ENCODE data around the gene IL6R.
"Not testable (repeated sequence)": the region's sequence is repeated elsewhere in the genome, so short reads cannot be mapped to it uniquely, and the experiment has no call there.

Gene IL6R

GRCh38 chr1:154404984-154405746, at the start of gene IL6R:
Gene IL6R (plus strand): TSS chr1:154405343. CDS start chr1:154405630, 287 bp downstream.
- DNase-seq = peak; percentile 70

DNA sequence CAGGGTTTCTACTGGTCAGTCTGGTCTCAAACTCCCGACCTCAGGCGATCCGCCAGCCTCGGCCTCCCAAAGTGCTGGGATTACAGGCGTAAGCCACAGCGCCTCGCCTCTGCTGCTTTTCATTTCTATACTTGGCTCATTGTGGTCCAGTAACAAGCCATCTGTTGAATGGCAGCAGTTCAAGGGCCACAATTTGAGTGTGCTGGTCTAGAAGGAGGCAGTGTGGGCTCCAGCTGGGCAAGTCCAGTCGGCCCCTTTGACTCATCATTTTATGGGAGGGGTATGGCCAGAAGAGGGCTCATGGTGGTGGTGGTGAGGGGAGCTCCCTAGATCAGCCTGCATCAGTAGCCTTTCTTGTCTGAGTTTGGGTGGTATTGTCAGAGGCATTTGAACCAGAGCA, 46.6 kb upstream of the IL6R start:
- no peak for DNase-seq

DNA sequence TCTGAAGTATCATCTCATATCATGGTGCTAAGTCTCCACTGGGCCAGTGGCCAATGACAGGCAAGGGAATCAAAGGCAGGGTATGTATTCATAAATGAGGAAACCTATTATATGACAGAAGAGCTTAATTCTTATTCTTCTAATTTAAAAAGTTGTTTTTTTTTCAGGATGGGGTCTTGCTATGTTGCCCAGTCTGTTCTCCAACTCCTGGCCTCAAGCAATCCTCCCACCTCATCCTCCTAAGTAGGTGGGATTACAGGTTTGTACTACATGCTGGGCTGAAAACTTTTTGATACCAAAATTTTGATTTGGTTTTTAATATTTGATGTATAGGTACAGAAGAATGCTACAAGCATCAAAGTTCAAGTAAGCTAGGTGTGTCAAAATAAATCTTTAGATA, 44.9 kb upstream of the IL6R start:
- no peak for DNase-seq

- DNase-seq = not testable (repeated sequence)
These were observed 44.3 kb upstream of the IL6R start for GRCh38 chr1:154360881-154361280.

GRCh38 chr1:154361357-154361756, 43.8 kb upstream of the IL6R start:
- no peak for DNase-seq

GRCh38 chr1:154371436-154371835, 33.7 kb upstream of the IL6R start:
- no peak for DNase-seq

- DNase-seq = not testable (repeated sequence)
These were observed 31.3 kb upstream of the IL6R start for GRCh38 chr1:154373777-154374357.

- DNase-seq = no peak
These were observed 25.8 kb upstream of the IL6R start for GRCh38 chr1:154379301-154379700.

- no peak for DNase-seq
These were observed 20.3 kb upstream of the IL6R start for GRCh38 chr1:154384650-154385489.

DNA sequence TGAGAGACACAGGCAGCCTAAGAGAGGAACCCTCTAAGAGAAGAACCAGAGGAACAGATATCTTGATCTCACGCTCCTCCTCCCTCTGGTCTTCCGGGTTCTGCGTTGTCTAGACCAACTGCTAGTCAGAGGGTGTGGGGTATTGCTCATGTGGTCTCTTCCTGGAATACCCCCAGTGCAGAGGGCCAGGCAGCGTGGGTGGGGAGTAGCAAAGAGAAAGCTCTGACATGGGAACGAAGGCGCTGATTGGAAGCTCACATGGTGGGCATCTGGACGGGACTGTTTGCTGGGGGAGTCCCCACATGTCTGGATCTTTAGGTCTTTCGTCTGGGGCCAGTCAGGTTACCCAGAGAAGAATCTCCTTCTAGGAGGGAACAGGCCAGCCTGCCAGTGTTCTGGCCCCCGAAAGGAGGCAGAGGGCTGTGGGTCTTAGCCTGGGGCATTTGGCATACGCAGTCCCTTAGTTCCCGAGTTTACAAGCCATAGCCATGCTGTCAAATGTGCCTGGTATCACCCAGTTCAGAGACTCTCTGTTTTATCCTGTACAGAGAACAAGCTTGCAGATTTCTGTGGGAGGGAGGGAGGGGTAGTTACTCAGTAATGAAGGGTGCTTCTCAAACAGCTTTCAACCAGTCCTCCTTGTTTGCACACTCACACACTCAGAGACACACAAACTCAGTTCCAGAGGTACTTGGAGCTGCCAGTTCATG, 18.3 kb upstream of the IL6R start:
- peak; percentile 83 for DNase-seq

DNA sequence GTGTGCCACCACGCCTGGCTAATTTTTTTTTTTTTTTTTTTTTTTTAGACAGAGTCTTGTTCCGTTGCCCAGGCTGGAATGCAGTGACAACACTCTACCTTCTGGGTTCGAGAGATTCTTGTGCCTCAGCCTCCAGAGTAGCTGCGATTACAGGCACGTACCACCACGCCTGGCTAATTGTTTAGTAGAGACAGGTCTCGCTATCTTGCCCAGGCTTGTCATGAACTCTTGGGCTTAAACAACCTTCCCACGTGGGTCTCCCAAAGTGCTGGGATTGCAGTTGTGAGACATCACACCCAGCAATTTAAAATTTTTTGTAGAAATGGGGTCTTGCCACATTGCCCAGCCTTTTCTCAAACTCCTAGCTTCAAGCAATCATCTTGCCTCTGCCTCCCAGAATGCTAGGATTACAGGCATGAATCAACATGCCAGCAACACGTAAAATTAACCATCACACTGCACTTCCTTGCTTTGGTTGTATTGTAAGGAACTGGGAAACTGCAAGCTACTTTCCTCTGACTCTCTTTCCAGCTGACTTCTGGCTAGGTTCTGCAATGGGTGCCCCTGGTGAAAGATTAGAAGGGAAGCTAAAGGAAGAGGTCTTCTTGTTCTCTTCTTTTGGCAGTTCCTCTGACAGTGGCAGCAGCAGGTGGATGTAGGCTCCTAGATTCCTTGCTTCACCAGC, 13.9 kb upstream of the IL6R start:
- no peak for DNase-seq

- no peak for DNase-seq
These were observed 7.0 kb upstream of the IL6R start for GRCh38 chr1:154398141-154398540.

GRCh38 chr1:154398678-154399077, 6.5 kb upstream of the IL6R start:
- DNase-seq = no peak

DNA sequence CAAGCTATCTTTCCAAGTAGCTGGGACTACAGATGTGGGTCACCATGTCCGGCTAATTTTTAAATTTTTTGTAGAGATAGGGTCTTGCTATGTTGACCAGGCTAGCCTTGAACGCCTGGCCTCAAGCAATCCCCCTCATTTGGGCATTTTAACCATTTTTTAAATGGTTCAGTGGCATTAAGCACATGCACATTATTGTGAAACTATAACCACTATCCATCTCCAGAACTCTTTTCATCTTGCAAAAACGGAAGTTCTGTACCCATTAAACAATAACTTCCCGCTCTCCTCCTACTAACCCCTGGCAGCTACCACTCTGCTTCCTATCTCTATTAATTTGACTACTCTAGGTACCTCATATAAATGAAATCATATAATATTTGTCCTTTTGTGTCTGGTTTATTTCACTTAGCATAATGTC, 4.8 kb upstream of the IL6R start:
- no peak for DNase-seq

DNA sequence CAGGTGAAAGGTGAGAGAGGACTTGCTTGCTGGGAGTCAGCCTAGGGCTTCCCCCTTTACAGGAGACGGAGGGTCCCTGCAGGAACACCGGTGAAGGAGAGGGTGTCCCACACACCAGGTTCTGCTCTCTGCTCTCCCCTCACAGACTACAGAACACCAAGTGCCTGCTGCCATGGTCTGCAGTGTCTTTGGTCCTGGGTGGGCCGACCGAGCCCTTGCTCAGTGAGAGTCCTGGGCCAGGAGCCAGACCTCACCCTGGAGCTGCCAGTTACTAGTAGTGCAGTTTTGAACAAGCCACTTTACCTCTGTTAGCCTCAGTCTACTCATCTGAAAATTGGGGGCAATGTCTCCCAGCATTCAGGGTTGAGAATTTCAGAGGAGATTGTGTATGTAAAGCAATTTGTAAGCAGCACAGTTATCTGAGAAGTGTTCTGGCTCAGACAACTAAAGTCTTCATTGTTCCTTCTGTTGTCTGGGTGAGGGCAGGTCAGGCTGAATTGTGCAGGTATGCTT, 2.7 kb upstream of the IL6R start:
- no peak for DNase-seq

DNA sequence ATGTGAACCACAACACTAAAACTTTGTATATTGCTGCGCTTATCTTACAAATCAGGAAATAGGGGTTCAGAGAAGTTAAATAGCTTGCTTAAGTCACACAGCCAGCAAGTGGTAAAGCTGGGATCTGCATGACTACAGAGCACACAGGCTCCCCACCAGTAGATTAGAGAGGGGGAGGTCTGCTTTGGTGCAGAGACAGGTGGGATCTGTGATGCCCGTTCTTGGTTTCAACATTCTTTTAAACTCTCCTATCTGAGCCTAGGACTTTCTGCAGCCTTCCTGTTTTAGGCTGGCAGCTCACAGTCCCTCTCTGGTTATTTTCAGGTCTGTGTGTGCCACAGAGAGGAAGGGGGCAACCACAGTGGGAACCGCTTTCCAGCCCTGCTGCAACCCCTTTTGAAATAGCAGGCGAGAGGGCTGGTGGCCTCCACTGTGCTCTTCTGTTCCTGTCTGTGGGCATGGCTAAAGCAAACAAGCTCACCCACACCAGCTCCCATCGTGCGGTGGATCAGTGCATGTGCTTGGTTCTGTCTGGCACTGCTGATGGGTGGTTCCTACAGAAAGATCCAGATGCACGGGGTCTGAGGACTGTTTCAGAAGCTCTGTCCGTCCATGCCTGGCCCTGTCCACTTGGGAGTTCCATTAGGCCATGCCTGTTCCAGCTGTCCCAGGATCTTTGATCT, 1.7 kb upstream of the IL6R start:
- peak; percentile 40 for DNase-seq

GRCh38 chr1:154403983-154404382, 1.2 kb upstream of the IL6R start:
- no peak for DNase-seq

DNA sequence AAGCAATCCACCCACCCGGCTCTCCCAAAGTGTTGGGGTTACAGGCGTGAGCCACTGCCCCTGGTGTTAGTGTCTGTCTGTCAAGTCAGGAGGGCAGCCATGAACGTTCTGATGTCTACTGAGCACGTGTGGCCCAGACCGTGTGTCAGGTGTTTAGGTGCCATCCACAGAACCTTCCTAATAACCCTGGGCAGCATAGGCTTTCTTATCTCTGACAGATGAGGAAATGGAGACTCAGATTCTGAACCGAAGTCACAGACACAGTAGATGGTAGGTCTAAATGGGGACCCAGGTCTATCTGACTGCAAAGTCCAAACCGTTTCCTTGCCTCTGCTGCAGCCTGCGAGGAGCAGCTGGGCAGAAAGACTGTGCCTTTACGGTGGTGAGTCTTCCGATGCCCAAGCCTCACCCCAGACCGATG, 622 bp upstream of the IL6R start:
- no peak for DNase-seq

DNA sequence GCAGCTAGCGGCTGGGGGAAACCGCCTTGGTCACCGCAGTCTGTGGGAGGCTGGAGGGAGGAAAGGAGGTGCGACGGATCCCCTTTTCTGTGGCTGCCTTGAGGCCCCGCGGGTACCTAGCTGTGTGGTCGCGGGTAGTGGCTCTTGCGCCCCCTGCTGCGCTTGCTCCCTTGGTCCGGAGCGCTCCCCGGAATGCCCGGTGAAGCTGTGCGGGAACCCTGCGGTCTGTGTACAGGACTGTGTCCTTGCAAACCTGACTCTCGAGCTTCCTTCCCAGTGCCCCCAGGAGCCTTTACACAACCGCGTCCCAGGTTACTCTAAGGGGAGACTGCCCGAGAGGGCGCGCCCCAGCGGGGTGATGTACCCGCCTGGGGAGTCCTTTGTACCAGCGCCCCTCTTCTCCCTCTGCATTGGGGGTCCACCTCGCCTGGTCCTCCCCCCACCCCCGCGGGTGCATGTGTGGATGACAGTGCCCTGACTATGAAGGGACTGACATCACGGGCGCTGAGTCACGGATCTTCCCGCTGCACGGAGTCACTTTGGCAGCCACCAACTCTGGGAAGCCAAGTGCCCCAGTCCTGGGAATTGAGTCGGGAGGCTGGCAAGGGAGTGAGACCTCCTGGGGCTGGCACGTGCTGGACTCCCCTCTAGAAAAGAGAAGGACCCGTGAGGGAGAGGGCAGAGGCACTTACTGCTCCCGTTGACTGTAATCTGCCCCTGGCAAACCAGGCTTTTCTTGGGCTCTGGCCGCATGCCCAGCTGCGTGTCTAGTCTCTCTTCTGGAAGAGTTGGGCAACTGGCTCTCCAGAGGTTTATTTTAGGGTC, 816 bp downstream of the IL6R start:
- DNase-seq = peak; percentile 82

DNA sequence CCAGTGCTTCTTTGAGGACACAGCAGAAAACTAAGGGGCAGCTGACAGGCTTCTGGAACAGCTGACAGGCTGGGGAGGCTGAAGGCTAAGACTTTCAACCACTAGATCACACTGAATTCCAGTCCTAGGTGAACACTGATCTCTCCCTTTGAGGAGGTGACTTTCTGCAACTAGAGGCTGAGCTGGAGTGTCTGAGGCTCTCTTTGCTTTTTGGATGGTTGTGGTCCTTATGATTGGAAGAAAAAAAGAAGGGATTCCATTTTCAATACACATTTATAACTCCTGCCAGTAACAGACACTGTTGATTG, 1.4 kb downstream of the IL6R start:
- DNase-seq = no peak

GRCh38 chr1:154406886-154407197, 1.7 kb downstream of the IL6R start:
- no peak for DNase-seq
